ENCODE data around the gene TBC1D9.

DNA sequence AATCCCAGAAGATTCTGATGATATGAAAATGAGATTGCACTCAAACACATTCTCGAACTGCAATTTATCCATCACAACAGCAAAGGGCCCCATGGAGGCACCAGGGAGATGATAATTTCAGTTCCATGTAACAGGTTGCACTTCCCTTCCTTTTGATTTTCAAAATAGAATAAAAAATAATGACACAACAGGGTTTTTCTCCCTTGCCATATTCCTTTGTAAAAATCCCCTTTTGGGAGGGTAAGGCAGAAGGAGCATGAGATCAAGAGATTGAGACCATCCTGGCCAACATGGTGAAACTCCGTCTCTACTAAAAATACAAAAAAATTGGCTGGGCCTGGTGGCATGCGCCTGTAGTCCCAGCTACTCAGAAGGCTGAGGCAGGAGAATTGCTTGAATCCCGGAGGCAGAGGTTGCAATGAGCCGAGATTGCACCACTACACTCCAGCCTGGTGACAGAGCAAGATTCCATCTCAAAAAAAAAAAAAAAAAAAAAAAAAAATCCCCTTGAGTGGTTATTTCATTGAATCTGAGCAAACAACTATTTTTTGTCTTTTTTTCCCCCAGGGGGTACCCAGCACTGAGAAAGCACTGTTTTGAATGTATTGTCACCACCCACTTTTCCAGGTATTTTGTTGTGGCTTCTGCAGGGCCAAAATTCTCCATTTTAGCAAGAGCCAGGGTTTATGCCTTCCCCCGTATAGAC is 26.7 kb downstream of the TBC1D9 start:
- no peak for TF ChIP-seq POLR2AphosphoS5 (IDR thresholded peaks at IDR 0.05; ENCODE audit: low read depth, low read length)
- no peak for TF ChIP-seq POLR2A (IDR thresholded peaks at IDR 0.05; ENCODE audit: low read depth, low read length)
- TF ChIP-seq TAF1 (IDR thresholded peaks at IDR 0.05; ENCODE audit: low read depth, low read length), result no peak
- TF ChIP-seq POU2F2 (IDR thresholded peaks at IDR 0.05; ENCODE audit: low read depth, low read length), result no peak
- TF ChIP-seq SPI1 (IDR thresholded peaks at IDR 0.05; ENCODE audit: low read depth, low read length), result peak; percentile 48; the same call in 1 of the 2 replicates

All from GM12891 (cell line).